Measurements from ENCODE around the gene RASSF3. TPM values are rescaled to one million over a fixed set of nuclear protein-coding genes. Genes with fewer than 3 reads are reported as not detected.
A peak's percentile ranks its signal among the peaks of the same experiment; 100 is the strongest.
"Not testable (repeated sequence)": the region's sequence is repeated elsewhere in the genome, so short reads cannot be mapped to it uniquely, and the experiment has no call there.

Gene RASSF3
- polyA plus RNA-seq, 1 donor (not counting 4 experiments of a cell fraction or from before 2014, with no cell fraction given): 9.6 TPM

- peaks cover 34% of the 10 kb centered on the region for H3K79me2 ChIP-seq (ENCODE audit: control insufficient read depth, insufficient read depth, low read length)
- H3K4me2 ChIP-seq (ENCODE audit: control insufficient read depth, extremely low read depth, insufficient read depth, low read depth, low read length): no peak overlapping the region
- no peaks in the 10 kb centered on the region for H4K20me1 ChIP-seq (ENCODE audit: control insufficient read depth, extremely low read depth, insufficient read depth, low read length)
- H3K27me3 ChIP-seq (ENCODE audit: control insufficient read depth, extremely low read depth, insufficient read depth, low read length): no peaks in the 10 kb centered on the region
- H3K4me1 ChIP-seq (ENCODE audit: control insufficient read depth, extremely low read depth, insufficient read depth, low read length): no peaks in the 10 kb centered on the region
- dilution Hi-C loops (cut with MboI; ENCODE audit: extremely low pct_ligation_motif_present, low sequenced_read_pairs): no loop called here
- H3K9me1 ChIP-seq (ENCODE audit: control insufficient read depth, extremely low read depth, insufficient read depth, low read length): no peaks in the 10 kb centered on the region
- no peak overlapping the region for H2AFZ ChIP-seq (ENCODE audit: control insufficient read depth, low read length)
- H3K9ac ChIP-seq (ENCODE audit: control insufficient read depth, extremely low read depth, insufficient read depth, low read length): no peak overlapping the region
- no peak for TF ChIP-seq EZH2 (IDR thresholded peaks at IDR 0.05; ENCODE audit: low read length)
- TF ChIP-seq, protein P1, sequence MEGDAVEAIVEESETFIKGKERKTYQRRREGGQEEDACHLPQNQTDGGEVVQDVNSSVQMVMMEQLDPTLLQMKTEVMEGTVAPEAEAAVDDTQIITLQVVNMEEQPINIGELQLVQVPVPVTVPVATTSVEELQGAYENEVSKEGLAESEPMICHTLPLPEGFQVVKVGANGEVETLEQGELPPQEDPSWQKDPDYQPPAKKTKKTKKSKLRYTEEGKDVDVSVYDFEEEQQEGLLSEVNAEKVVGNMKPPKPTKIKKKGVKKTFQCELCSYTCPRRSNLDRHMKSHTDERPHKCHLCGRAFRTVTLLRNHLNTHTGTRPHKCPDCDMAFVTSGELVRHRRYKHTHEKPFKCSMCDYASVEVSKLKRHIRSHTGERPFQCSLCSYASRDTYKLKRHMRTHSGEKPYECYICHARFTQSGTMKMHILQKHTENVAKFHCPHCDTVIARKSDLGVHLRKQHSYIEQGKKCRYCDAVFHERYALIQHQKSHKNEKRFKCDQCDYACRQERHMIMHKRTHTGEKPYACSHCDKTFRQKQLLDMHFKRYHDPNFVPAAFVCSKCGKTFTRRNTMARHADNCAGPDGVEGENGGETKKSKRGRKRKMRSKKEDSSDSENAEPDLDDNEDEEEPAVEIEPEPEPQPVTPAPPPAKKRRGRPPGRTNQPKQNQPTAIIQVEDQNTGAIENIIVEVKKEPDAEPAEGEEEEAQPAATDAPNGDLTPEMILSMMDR (optimal IDR thresholded peaks at IDR 0.05 in 1 of 3, IDR thresholded peaks at IDR 0.05 in 1 of 3, conservative IDR thresholded peaks at IDR 0.05 in 1 of 3; ENCODE audit: extremely low read depth in 1 of 3, insufficient read depth in 2 of 3, low read length in 3 of 3): no peak
- H3K36me3 ChIP-seq (ENCODE audit: control insufficient read depth in 2 of 2, extremely low read depth in 1 of 2, insufficient read depth in 2 of 2, low read length in 2 of 2): no peaks in the 10 kb centered on the region
- no peak overlapping the region for H3K27ac ChIP-seq (ENCODE audit: control insufficient read depth, insufficient read depth, low read length)
- H3K4me3 ChIP-seq (ENCODE audit: control insufficient read depth in 2 of 3, extremely low read depth in 1 of 3, insufficient read depth in 2 of 3, low read depth in 1 of 3, low read length in 3 of 3): no peak overlapping the region
- DNase-seq (ENCODE audit: low read depth, low spot score): no peak
- no peaks in the 10 kb centered on the region for H3K9me3 ChIP-seq (ENCODE audit: control insufficient read depth, low read depth, low read length)
- no peak for FAIRE-seq
Observed at GRCh38 chr12:64624035-64624434, 13.7 kb downstream of the RASSF3 start.

- peaks cover 25% of the 10 kb centered on the region for H3K79me2 ChIP-seq (ENCODE audit: control insufficient read depth, insufficient read depth, low read length)
- peak overlapping the region; percentile 7 to 62 (median 20) for H3K4me3 ChIP-seq (ENCODE audit: control insufficient read depth in 2 of 3, extremely low read depth in 1 of 3, insufficient read depth in 2 of 3, low read depth in 1 of 3, low read length in 3 of 3)
- no peaks in the 10 kb centered on the region for H3K36me3 ChIP-seq (ENCODE audit: control insufficient read depth in 2 of 2, extremely low read depth in 1 of 2, insufficient read depth in 2 of 2, low read length in 2 of 2)
- peak overlapping the region; percentile 76 for H2AFZ ChIP-seq (ENCODE audit: control insufficient read depth, low read length)
- H3K27ac ChIP-seq (ENCODE audit: control insufficient read depth, insufficient read depth, low read length): peak overlapping the region; percentile 86
- H3K27me3 ChIP-seq (ENCODE audit: control insufficient read depth, extremely low read depth, insufficient read depth, low read length): no peaks in the 10 kb centered on the region
- H3K4me2 ChIP-seq (ENCODE audit: control insufficient read depth, extremely low read depth, insufficient read depth, low read depth, low read length): peak overlapping the region; percentile 81
- H3K9me3 ChIP-seq (ENCODE audit: control insufficient read depth, low read depth, low read length): no peaks in the 10 kb centered on the region
- dilution Hi-C loops (cut with MboI; ENCODE audit: extremely low pct_ligation_motif_present, low sequenced_read_pairs): no loop called here
- FAIRE-seq: peak; percentile 9
- no peak for DNase-seq (ENCODE audit: low read depth, low spot score)
- no peaks in the 10 kb centered on the region for H3K4me1 ChIP-seq (ENCODE audit: control insufficient read depth, extremely low read depth, insufficient read depth, low read length)
- H3K9me1 ChIP-seq (ENCODE audit: control insufficient read depth, extremely low read depth, insufficient read depth, low read length): no peaks in the 10 kb centered on the region
- H4K20me1 ChIP-seq (ENCODE audit: control insufficient read depth, extremely low read depth, insufficient read depth, low read length): no peaks in the 10 kb centered on the region
- peak overlapping the region; percentile 73 for H3K9ac ChIP-seq (ENCODE audit: control insufficient read depth, extremely low read depth, insufficient read depth, low read length)
- TF ChIP-seq, protein P1 (optimal IDR thresholded peaks at IDR 0.05 in 1 of 3, IDR thresholded peaks at IDR 0.05 in 1 of 3, conservative IDR thresholded peaks at IDR 0.05 in 1 of 3; ENCODE audit: extremely low read depth in 1 of 3, insufficient read depth in 2 of 3, low read length in 3 of 3): no peak
- TF ChIP-seq EZH2 (IDR thresholded peaks at IDR 0.05; ENCODE audit: low read length): no peak
Observed at GRCh38 chr12:64625243-64626077, 15.2 kb downstream of the RASSF3 start.

DNA sequence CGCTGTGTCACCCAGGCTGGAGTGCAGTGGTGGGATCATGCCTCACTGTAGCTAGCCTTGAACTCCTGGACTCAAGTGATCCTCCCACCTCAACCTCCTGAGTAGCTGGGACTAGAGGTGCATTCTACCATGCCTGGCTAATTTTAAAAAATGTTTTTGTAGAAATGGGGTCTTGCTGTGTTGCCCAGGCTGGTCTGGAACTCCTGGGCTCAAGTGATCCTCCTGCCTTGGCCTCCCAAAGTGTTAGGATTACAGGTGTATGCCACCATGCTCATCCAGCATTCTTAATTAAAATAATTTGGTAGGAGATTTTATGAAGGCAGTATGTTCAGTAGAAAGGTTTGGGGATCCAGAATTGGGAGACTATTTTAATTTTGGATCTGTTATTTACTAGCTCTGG, 16.3 kb downstream of the RASSF3 start:
- DNase-seq (ENCODE audit: low read depth, low spot score); H3K27me3 ChIP-seq (ENCODE audit: control insufficient read depth, extremely low read depth, insufficient read depth, low read length); H3K9ac ChIP-seq (ENCODE audit: control insufficient read depth, extremely low read depth, insufficient read depth, low read length); H3K9me3 ChIP-seq (ENCODE audit: control insufficient read depth, low read depth, low read length); H3K36me3 ChIP-seq (ENCODE audit: control insufficient read depth in 2 of 2, extremely low read depth in 1 of 2, insufficient read depth in 2 of 2, low read length in 2 of 2); H3K4me3 ChIP-seq (ENCODE audit: control insufficient read depth in 2 of 3, extremely low read depth in 1 of 3, insufficient read depth in 2 of 3, low read depth in 1 of 3, low read length in 3 of 3); H3K9me1 ChIP-seq (ENCODE audit: control insufficient read depth, extremely low read depth, insufficient read depth, low read length); H3K4me2 ChIP-seq (ENCODE audit: control insufficient read depth, extremely low read depth, insufficient read depth, low read depth, low read length); dilution Hi-C loops (cut with MboI; ENCODE audit: extremely low pct_ligation_motif_present, low sequenced_read_pairs); H4K20me1 ChIP-seq (ENCODE audit: control insufficient read depth, extremely low read depth, insufficient read depth, low read length); H3K27ac ChIP-seq (ENCODE audit: control insufficient read depth, insufficient read depth, low read length); H3K4me1 ChIP-seq (ENCODE audit: control insufficient read depth, extremely low read depth, insufficient read depth, low read length); FAIRE-seq; H2AFZ ChIP-seq (ENCODE audit: control insufficient read depth, low read length): not testable (repeated sequence)
- H3K79me2 ChIP-seq (ENCODE audit: control insufficient read depth, insufficient read depth, low read length): peaks cover 30% of the 10 kb centered on the region

All from keratinocyte (primary cell).